ENCODE results near the gene GOLGA8M.

DNA sequence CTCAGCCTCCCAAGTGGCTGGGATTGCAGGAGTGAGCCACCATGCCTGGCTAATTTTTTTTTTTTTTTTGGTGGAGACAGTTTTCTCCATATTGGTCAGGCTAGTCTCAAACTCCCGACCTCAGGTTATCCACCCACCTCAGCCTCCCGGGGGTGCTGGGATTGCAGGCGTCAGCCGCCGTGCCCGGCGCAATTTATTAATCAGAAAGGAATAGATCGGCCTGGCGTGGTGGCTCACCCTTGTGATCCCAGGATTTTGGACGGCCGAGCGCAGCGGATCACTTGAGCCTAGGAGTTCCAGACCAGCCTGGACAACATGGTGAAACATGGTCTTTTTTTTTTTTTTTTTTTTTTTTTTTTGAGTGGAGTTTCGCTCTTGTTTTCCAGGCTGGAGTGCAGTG lies 13.3 kb upstream of the GOLGA8M start:
- TF ChIP-seq, protein P1, sequence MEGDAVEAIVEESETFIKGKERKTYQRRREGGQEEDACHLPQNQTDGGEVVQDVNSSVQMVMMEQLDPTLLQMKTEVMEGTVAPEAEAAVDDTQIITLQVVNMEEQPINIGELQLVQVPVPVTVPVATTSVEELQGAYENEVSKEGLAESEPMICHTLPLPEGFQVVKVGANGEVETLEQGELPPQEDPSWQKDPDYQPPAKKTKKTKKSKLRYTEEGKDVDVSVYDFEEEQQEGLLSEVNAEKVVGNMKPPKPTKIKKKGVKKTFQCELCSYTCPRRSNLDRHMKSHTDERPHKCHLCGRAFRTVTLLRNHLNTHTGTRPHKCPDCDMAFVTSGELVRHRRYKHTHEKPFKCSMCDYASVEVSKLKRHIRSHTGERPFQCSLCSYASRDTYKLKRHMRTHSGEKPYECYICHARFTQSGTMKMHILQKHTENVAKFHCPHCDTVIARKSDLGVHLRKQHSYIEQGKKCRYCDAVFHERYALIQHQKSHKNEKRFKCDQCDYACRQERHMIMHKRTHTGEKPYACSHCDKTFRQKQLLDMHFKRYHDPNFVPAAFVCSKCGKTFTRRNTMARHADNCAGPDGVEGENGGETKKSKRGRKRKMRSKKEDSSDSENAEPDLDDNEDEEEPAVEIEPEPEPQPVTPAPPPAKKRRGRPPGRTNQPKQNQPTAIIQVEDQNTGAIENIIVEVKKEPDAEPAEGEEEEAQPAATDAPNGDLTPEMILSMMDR (IDR thresholded peaks at IDR 0.05), result no peak
- TF ChIP-seq POLR2A (IDR thresholded peaks at IDR 0.05; ENCODE audit: low read depth), result no peak
